NCI-H748 treated with DMSO at 0.1 percent for 48 hours (cell line): ENCODE results near the gene GLCE.
A peak's percentile ranks its signal among the peaks of the same experiment; 100 is the strongest.
"Not testable (repeated sequence)": the region's sequence is repeated elsewhere in the genome, so short reads cannot be mapped to it uniquely, and the experiment has no call there.

Experiments
- DNase-seq: peaks from one replicate; lab custom pipeline; 2025; lab: John Stamatoyannopoulos, UW

The GLCE gene

DNA sequence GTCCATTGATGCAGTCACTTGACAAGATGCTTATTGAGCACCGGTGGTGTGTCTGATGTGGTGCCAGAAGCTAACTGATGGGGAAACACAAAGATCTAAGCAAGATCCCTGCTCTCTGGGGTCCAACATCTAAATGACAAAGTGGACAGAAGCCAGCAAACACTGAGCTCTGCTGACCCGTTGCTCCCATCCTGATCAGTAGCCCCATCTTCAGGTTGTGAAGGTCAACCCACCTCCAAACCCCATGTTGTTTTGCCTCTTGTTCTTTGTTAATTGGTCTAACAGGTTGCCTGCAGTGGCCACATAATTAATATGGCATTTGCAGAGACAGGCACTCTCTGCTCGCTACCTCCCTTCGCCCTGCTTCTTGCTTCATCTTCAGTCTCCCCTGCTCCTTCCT is 21.5 kb upstream of the GLCE start:
- no peak for DNase-seq

DNA sequence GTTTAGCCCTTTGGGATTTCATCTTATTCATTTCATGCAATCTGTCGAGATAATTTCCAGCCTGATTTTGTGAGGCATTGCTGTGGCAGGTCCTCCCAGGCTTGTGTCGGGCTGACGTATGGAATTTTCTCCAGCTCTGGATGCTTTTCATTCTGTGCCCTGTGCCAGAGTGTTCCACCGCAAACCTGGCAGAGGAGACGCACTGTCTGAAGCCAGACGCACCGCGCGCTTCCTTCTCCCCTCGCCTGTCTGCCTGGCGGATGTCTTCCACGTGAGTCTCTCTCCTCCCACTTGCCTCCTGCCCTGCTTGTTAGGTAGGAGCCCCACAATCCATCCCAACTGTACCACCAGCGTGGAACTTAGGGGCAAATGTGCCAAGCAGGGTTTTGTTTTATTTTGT is 20.1 kb upstream of the GLCE start:
- DNase-seq = no peak

DNA sequence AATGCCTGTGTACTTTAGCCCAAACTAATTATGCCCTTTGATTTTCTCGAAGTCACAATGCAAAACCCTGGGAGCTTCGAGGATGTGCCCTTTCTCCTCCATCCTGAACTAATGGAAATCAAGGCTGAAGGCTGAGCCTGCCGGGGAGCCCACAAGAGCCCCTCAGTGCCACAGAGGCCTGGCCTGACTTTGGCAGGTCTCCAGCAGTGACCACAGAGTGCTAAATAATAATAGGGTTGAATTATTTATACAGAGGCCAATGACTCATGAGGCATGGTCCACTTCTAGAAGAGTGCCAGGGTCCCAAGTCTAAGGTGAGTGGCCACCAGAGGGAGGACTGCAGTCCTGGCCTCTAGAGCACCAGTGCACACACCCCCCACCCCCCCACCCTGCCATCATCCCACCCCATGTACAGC is 19.1 kb upstream of the GLCE start:
- DNase-seq = no peak

DNA sequence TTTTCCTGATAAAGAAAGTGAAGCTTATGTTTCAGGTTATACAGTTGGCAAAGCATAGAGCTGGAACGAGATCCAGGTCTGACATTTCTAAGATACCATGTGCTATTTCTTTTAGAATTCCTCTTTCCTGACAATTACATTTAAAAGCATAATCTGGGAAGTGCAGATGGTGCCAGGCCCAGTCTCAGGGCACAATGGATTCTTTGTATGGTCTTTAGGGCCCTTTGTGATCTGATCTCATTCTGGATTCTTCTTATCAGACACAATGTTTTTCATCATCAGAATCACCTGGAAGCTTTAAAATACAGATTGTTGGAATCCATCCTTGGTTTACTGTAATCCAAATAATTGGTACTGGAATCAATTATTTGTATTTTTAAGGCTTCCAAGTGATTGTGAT is 18.6 kb upstream of the GLCE start:
- no peak for DNase-seq

DNA sequence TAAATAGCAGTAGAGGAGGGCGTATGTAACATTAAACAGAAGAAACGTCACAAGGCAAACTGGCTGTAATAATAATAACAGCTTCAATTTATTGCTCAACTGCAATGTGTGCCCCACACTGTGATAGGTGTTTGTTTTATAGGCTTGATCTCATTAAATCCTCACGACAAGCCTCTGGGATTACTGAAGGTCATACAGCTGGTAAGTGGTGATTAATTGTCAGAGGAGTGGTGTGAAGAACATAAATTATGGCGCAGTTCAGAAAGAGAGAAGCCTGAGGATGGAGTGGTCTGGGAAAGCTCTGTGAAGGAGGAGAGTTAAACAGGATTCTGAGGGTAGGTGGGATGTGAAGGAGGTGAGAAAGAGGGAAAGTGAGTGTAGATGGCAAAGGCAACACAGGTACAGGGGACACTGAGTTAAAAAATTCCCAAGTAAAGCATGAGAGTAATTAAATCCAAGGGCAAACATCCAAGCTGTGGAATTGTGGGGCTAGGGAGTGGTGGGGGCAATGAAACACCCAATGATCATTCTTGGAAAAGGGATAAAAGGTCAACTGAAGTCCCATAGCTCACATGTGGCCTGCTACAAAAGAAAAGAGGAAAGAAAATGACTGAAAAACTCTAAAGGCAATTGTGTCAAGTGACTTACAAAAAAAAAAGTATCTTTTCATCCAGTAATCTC is 16.5 kb upstream of the GLCE start:
- peak; percentile 55 for DNase-seq

DNA sequence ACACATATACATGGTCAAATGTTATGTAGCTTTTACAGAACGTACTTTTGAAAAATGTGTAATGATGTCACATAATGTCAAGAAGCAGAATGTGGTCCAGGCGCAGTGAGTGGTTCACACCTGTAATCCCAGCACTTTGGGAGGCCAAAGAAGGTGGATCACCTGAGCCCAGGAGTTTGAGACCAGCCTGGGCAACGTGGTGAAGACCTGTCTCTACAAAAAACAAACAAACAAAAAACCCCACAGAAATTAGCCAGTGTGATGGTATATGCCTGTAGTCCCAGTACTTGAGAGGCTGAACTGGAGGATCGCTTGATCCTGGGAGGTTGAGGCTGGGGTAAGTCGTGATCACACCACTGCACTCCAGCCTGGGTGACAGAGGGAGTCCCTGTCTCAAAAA is 15.9 kb upstream of the GLCE start:
- no peak for DNase-seq

DNA sequence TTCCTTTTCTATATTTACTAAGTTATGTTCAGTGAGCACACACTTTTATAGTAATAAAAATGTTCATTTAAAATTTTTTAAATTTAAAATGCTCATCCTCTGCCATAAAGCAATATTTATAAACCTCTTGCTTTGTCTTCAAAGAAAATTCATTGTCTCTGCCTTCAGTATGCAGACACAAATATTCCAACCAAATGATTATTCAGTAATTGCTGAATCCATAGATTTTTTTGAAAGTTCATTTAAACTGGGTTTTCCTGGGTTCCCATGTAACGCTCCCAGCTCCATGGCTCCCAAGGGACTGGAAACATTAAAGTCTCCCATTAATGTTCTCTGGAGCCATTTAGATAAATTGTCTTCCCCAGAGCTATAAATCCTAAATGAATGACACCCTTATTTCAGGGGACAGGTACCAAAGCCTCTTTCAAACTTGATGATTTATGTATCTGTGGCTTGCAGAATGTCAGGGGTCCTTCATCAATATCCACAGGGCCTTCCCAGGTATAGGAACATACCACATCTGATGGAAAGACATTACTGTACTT is 15.2 kb upstream of the GLCE start:
- DNase-seq = no peak

DNA sequence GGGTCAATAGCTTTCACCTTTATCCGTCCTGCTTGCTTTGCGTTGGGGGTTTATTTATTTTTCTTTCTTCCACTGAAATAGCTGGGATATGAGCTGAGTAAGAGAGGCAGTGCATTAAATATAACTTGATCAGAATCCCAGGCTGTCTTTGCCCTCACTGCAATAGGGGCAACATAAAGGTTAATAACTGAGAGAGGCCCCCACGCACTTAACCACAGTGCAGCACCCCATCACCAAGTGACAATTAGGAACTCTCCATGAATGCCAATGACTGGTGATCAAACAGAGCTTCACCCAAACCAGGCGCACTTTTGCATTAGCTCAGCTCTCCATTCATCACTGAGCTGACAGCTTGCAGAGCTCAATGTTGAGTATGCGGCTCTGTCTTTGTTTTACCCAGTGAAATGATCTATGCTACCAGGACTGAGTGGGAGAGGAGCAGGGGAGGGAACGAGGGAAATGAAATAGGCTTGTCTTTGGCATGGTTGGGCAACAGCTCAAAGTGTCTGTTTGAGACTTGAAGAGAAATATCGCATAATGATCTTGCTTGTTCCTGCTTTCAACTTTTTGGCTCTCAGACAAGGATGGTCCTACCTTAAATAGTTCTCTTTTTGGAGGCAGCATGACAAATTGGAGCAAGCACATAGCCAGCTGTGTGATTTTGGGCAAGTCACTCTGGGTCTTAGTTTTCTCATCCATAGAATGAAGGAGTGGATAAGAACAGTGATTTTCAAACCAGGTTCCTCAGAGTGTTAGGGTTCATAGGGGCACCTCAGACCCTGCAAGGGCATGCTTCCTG is 14.5 kb upstream of the GLCE start:
- no peak for DNase-seq

DNA sequence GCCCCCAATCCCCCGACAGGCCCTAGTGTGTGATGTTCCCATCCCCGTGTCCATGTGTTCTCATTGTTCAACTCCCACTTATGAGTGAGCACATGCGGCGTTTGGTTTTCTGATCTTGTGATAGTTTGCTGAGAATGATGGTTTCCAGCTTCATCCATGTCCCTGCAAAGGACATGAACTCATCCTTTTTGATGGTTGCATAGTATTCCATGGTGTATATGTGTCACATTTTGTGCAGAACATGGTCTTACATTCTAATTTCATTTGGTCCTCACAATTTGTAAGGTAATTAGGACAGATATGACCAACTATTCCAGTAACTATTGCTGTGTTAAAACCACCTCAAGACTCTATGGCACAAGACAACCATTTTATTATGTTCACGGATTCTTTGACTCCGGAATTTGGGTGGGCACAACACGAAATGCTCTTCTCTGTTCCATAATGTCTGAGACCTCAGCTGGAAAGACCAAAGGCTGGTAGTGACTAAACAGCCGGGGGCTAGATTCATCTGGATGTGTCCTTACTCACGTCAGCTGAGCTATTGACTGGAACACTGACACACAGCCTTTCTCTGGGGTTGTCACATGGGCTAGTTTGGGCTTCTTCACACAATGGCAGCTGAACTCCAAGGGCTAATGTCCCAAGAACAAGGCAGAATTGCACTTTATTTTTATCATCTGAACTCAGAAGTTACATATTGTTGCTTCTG is 13.6 kb upstream of the GLCE start:
- DNase-seq = no peak

DNA sequence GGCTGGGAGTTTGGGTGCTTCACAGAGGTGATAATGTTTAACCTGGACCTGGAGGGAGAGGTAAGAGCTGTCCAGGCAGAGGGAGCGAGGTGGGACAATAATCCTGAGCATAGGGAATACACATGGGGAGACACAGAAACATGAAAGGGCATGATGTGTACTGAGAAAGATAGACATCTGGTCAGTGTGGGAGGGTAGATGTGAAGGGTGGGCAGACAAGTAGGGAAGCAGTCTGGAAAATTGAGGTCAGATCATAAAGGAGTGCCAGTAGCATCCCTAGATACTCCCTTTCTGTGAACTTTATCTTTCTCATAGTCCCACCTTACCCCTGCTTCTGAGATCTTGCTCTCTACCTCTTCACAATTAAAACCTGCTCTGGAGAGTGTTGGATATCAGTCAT is 12.0 kb upstream of the GLCE start:
- no peak for DNase-seq

DNA sequence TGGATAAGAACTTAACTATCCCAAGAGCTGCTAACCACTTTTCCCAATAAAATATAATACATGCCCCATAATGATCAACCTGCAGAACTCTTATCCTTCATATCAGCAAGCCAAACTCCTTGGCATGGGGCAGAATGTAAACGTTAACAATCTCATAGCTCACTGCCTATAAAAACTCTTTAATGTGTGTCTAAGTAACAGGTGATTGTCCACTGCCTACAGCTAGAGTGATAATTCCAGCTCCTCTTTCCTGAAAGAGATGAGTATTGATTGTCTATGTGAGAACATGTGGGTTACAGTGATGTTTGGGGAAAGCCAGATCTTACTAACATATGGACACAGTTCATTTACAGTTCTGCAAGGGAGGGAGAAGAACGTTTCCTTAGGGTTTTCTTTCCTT is 11.3 kb upstream of the GLCE start:
- DNase-seq = no peak

DNA sequence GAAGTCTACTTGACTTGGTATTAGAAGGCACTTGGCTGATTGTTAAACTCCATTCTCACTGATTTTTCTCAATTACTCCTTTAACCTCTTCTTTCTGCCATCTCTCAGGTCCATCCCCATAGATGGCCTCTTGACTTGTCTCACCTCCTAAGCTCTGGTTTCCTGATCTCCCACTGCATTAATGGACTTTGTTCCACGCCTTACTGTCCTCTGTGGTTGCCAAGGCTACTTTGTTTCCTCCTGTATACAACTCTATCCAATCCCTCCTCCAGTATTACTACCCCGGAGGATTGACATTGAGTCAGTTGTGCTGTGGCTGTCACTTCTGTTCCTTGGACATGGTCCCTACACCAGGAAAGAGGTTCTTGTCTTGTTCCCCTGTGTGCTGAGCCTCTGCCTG is 10.6 kb upstream of the GLCE start:
- DNase-seq = no peak

DNA sequence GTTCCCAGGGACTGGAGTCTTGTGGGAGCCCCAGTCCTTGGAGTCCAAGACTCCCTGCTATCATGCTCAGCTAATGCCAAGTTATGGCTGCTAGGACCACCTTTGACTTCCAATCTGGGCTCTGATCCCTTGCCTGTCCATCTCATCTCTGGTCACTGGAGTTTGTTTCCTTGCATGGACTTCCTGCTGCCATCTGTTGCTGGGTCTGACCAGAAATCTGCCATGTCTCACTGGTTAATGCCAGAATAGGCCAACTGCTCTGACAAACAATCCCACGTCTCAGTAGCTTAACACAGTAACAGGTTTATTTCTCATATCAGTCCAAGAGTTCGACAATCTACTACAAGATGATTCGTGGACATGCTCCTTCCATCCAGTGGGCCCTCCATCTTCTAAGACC is 10.1 kb upstream of the GLCE start:
- no peak for DNase-seq

DNA sequence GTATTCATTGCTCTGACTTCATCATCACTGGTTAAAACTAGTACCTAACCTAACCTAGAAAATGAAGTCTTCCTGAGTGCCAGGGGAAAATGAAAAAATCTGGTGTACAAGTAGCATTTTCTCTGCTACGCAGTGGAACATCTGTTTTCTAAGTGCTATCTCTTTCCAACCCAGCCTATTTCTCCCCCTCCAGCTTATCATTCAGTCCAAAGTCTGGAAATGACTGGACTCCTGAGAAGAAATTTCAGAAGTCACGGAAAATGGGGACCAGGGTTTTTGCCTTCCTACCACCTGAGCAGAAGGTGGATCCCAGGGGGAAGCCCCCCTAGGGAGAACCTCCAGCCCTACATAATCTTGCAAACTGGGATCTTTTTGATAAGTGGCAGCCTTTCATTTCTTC is 9.6 kb upstream of the GLCE start:
- DNase-seq = no peak

DNA sequence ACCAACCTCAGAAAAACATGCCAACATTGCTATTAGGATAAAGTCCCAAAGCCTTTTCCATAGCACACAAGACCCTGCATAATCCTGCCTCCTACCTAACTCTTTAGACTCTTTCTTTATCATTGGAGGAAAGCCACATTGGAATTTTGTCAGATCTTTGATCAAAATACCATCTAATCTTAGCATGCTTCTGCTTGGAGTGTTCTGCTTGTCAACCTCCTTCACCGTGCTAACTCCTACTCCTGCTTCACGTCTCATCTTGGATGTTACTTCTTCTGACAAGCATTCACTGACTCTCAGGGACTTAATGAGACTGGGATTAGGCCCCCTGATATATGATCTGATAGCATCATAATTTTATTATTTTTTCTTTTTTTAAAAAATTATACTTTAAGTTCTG is 7.4 kb upstream of the GLCE start:
- no peak for DNase-seq

DNA sequence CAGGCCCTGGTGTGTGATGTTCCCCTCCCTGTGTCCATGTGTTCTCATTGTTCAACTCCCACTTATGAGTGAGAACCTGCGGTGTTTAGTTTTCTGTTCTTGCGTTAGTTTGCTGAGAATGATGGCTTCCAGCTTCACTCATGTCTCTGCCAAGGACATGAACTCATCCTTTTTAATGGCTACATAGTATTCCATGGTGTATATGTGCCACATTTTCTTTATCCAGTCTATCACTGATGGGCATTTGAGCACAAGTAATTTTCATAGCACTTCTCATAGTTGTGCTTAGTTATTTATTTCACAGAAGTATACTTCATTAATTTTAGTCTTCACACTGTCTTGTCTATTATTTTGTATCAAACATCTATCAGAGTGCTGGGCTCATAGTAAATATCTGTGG is 6.8 kb upstream of the GLCE start:
- not testable (repeated sequence) for DNase-seq

DNA sequence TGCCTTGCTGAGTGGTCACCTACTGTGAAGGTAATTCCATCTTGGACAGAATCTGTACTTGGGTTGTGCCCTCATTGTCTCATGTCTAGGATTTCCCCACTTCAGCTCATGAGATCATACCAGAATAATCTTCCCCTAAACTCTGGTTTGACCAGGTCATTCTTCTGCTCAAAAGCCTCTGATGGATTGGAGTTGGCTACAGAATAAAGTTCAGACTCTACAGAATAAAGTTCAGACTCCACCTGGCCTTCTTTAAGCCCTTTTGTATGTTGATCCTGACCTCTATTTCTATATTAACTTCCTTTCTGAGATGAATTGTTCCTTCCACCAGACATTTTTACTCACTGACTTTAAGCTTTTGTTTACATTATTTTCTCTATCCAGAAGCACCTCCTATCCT is 6.4 kb upstream of the GLCE start:
- no peak for DNase-seq

DNA sequence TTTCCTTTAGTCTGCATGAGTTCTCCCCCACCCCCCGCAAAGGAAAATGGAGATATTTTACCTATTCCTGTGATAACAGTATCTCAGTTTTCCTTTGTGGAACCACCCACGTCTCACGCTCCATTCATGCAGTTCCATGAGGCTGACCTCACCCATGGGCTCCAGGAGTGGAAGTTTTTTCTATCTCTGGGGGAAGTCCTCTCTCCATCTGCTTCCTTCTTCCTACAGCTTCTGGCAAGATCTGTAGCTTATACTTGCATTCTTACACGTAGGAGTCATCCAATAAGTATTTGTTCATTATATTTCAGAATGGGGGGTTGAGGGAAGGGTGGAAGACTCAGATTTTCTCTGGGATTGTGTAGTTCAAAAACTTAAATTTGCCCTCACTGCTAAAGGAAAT is 5.8 kb upstream of the GLCE start:
- no peak for DNase-seq

DNA sequence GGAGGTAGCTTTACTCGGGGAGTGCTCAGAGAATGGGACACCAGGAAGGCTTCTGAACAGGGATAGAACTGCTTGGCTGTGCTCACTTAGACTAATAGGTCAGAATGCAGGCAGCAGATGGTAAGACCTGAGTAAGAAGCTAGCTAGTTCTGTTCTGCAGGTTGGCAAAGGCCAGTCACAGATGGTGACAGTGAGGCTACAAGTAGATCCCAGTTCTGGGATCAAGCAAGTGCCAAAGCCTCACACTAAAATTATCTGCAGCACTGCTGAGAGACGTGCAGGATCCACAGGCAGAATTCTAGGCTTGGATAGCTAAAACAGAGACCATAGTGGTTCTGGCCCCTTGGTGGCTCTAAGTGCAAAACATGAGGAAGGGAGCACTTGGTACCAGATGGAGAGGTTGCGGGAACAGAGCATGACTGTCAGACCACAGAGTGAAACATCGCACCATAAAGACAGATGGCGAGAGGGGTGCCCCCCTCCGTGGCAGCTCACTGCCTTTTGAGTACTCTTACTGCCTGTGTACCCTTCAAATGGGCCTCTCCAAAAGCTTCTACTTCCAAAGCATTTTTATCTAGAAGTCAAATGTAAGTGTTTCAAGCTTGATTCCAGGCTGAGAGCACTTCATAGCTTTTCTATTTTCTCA is 3.6 kb upstream of the GLCE start:
- no peak for DNase-seq

DNA sequence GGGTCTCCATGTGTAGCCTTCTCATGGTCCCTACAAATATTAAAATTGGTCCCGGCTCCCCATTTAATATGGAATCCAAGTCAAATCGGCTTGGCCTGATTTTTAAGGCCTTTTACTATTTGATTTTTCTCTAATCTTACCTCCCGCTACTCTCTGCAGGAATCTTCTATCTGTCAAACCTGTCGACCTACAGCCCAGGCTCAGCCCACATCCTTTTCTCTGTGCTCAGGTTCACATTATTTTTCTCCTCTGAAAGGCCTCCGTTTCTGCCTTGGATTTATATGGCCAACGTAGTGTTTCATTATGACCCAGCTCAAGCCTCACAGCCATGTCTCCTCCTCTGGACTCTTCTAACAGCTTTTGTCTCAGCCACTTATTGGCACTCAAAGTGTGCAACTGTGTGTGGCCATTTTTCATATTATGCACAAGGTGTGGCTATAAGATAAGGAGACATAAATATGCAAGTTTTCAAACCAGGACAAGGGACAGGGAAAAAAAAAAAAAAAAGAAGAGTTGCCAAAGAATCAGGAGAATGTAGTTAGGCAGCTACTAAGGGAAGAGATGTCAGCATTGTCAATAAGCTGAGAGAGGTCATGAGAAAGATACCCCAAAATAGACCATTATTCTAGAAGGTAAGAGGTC is 2.1 kb upstream of the GLCE start:
- DNase-seq = no peak

DNA sequence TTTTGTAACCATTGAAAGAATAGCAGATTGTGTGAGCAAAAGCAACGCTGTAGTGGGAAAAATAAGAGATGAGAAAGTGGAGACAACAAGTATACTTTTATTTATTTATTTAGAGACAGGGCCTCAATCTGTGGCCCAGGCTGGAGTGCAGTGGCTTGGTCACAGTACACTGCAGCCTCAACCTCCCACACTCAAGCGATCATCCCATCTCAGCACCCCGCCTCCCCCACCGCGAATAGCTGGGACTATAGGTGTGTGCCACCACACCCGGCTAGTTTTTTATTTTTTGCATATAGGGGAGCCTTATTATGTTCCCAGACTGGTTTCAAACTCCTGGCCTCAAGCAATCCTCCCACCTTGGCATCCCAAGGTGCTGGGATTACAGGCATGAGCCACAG is 1.6 kb upstream of the GLCE start:
- DNase-seq = no peak

DNA sequence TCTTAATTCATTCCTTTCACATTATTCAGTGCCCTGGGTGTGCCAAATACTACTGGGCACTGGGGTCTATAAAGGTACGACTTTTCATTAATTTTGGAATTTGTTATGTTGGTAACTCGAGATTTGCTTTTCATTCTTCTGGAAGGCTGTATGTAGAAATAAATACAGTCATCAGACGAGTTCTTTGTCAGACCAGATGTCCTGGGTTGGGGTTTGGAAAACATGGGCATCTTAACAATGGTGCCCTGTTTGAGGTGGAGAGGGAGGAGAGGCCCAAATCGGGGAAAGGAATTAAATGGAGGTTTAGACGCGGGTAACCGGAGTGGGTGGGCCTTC is 662 bp upstream of the GLCE start:
- DNase-seq = no peak
